LNCaP clone FGC (cell line): Measurements from ENCODE around the gene PCDHGB5.
A peak's percentile ranks its signal among the peaks of the same experiment; 100 is the strongest.
"Not testable (repeated sequence)": the region's sequence is repeated elsewhere in the genome, so short reads cannot be mapped to it uniquely, and the experiment has no call there.

ENCODE experiments used
- DNase-seq: peaks from one replicate; pipeline ENCODE4 v3.0.0-alpha.2; 2011; ENCODE audit warnings: low read depth
- H3K4me3 ChIP-seq: 2 replicates; pipeline ENCODE4 v1.5.1; 2011; ENCODE audit warnings: mild to moderate bottlenecking, low read depth, low read length, control low read depth
- CTCF ChIP-seq: IDR thresholded peaks from 2 replicates; pipeline ENCODE4 v1.5.1; 2012; ENCODE audit warnings: mild to moderate bottlenecking; ENCODE audit not compliant: control insufficient read depth, insufficient read depth; ENCODE audit errors: extremely low read depth

Gene PCDHGB5

DNA sequence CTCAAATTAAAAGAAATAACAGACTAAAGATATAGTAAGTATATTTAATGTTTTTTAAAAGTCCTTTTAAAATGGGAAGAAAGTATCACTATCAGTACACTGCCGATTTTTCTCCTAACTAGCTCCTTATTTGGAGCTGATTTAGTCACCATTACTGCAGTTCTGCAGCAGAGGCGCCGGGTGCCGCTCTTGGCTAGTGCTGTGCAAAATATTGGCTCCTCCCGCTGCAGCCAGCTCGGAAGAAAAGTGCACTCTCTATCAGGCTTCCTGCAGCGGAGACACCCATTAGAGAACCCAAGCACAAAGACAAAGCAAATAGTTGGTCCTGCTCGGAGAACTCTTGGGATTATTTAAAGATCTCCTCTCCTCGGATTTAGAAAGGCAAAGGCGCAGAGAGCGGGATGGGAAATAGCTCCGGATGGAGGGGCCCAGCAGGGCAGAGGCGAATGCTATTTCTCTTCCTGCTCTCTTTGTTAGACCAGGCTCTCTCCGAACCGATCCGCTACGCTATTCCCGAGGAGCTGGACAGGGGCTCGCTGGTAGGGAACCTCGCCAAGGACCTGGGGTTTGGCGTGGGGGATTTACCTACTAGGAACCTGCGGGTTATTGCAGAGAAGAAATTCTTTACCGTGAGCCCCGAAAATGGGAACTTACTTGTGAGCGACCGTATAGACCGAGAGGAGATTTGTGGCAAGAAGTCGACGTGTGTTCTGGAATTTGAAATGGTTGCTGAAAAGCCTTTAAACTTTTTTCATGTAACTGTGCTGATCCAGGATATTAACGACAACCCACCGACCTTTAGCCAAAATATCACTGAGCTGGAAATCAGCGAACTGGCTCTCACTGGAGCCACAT, 27.5 kb upstream of the PCDHGB5 start, which contains the start of gene PCDHGB3:
Gene PCDHGB3, plus strand, starts transcription at position 249 of the 855 bp plus-strand sequence. Its CDS starts 153 bp downstream, at position 402.
- no peak for DNase-seq
- no peak within 1 kb of the TSS for H3K4me3 ChIP-seq
- TF ChIP-seq CTCF = 0 out of 2 replicates have a peak, but pooled peaks have one; percentile 18

DNA sequence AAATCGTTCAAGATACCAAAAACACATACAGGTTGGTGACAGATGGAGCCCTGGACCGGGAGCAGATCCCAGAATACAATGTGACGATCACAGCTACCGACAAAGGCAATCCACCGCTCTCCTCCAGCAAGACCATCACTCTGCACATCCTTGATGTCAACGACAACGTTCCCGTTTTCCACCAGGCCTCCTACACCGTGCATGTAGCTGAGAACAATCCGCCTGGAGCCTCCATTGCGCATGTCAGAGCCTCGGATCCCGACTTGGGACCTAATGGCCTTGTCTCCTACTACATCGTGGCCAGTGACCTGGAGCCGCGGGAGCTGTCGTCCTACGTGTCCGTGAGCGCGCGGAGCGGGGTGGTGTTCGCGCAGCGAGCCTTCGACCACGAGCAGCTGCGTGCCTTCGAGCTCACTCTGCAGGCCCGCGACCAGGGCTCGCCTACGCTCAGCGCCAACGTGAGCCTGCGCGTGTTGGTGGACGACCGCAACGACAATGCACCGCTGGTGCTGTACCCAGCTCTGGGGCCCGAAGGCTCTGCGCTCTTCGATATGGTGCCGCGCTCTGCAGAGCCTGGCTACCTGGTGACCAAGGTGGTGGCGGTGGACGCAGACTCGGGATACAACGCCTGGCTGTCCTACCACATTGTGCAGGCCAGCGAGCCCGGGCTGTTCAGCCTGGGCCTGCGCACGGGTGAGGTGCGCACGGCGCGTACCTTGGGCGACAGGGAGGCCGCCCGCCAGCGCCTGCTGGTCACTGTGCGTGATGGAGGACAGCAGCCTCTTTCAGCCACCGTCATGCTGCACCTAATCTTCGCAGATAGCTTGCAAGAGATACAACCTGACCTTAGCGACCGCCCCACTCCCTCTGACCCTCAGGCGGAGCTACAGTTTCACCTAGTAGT, 25.9 kb upstream of the PCDHGB5 start:
- no peak for TF ChIP-seq CTCF
- DNase-seq = no peak
- no peak overlapping the region for H3K4me3 ChIP-seq

GRCh38 chr5:141373673-141374317, 24.0 kb upstream of the PCDHGB5 start, which contains the start of gene PCDHGA6:
PCDHGA6 (plus strand) TSS chr5:141373891; CDS start chr5:141374084, 193 bp downstream.
- TF ChIP-seq CTCF = peak; percentile 35
- DNase-seq = no peak
- H3K4me3 ChIP-seq = peak within 1 kb of the TSS; percentile 21; the same call in 1 of the 2 replicates

GRCh38 chr5:141374627-141375026, 23.1 kb upstream of the PCDHGB5 start:
- no peak for TF ChIP-seq CTCF
- no peak for DNase-seq
- H3K4me3 ChIP-seq = no peak overlapping the region

- not testable (repeated sequence) for H3K4me3 ChIP-seq, DNase-seq
Observed at GRCh38 chr5:141375444-141376155, 22.1 kb upstream of the PCDHGB5 start.

DNA sequence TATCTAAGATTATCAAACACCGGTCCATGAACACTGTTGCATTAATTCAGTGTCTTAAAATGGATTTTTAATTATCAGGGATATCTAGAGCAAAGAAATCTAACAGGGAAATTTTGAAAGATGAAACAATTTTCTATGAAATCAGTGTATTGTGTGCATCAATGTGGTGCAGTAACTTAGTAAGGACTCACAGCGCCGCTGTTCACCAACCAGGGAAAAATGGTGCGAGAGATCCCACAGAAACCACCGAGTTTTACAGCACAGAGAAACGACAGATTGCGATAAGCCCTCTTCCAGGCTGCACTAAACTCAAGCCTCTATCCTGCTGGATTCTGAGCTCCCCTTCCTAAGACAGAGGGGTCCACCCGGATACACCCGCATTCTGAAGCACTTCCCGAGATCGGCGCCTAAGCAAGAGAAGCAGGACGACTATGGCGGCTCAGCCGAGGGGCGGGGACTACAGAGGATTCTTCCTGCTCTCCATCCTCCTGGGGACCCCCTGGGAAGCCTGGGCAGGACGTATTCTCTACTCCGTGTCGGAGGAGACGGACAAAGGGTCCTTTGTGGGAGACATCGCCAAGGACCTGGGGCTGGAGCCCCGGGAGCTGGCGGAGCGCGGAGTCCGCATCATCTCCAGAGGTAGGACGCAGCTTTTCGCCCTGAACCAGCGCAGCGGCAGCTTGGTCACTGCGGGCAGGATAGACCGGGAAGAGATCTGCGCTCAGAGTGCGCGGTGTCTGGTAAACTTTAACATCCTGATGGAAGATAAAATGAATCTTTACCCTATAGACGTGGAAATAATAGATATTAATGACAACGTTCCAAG, 15.1 kb upstream of the PCDHGB5 start, which contains the start of gene PCDHGA7:
Gene PCDHGA7, plus strand, starts transcription at position 274 of the 826 bp plus-strand sequence. Its CDS starts 158 bp downstream, at position 432.
- no peak for DNase-seq
- H3K4me3 ChIP-seq = peak within 1 kb of the TSS; percentile 65
- TF ChIP-seq CTCF = peak; percentile 57
